GM21423 (cell line): Measurements from ENCODE around the gene SEC24B.
A peak's percentile ranks its signal among the peaks of the same experiment; 100 is the strongest.
"Not testable (repeated sequence)": the region's sequence is repeated elsewhere in the genome, so short reads cannot be mapped to it uniquely, and the experiment has no call there.

Experiments used
- ATAC-seq: cut with Tn5 transposase; IDR thresholded peaks from one replicate; pipeline ENCODE4 v1.9.1; 2021; ENCODE audit warnings: mild to moderate bottlenecking, moderate library complexity; ENCODE audit not compliant: unreplicated experiment

Gene SEC24B

DNA sequence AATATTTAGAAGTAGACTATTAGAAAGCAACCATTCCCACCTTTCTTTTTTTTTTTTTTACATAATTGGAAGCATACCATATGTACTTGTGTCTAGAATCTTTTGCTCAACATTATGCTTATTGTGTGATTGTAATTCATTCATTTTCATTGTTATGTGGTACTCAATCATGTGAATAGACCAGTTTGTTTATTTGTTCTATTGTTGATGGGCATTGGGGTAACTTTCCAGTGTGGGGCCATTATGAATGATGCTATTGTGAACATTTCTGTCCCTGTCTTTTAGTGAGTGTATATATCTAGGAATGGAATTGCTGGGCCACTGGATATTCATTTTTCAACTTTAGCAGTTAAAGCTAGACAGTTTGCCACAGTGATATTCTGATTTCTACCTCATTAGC, 63.9 kb downstream of the SEC24B start:
- no peak for ATAC-seq

GRCh38 chr4:109499513-109499912, 65.9 kb downstream of the SEC24B start:
- no peak for ATAC-seq

- no peak for ATAC-seq
Observed at GRCh38 chr4:109506890-109507289, 73.3 kb downstream of the SEC24B start.

GRCh38 chr4:109510687-109511086, 77.1 kb downstream of the SEC24B start:
- ATAC-seq, result no peak

- ATAC-seq, result no peak
Observed at GRCh38 chr4:109511414-109511813, 77.8 kb downstream of the SEC24B start.

DNA sequence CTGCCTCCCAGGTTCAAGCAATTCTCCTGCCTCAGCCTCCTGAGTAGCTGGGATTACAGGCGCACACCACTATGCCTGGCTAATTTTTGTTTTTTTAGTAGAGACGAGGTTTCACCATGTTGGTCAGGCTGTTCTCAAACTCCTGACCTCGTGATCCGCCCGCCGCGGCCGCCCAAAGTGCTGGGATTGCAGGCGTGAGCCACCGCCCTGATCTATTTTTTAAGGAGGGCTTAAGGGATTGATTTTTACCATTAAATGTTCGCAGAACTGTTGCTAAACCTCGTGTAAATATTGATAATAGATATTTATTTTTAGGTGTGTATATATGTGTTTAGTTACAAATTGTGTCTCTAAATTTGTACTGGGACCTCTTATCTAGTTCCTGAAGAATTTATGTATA, 79.8 kb downstream of the SEC24B start:
- ATAC-seq, result not testable (repeated sequence)

DNA sequence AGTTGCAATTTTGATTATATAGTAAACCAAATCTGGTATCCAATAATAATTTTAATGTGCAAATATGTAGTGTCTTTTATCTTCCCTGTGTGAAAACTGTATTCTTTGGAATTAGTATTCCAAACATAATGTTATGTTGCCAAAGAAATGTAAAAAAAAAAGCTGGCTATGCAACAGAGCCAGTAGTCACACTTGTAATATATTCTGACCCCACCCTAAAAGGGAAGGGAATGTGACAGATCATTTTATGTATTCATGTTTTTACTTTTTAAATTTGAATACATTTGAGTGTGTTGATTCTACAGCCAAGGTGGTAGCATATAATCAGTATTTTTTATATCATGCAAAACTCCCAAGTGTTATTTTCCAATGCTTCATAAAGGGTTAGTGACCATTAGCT, 98.6 kb downstream of the SEC24B start:
- no peak for ATAC-seq

DNA sequence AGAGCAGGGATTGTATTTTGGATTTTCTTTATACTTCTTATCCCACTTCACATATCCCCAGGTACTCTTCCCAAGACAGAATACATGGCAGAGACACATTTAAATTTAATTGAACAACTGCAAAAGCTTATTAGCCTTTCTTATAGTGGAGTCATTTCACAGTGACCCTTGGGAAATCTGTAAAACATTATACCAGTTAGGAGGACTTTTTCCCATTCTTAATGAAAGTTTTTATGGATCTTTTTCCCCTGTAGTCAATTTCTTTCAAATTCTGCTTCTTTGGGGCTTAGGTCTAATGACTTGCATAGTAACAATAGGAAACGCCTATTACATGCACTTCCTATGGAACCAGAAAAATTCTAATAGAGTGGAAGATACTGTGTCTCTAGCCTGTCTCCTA, 111.8 kb downstream of the SEC24B start:
- no peak for ATAC-seq

GRCh38 chr4:109547394-109547793, 113.8 kb downstream of the SEC24B start:
- no peak for ATAC-seq

- ATAC-seq, result no peak
Observed at GRCh38 chr4:109548655-109549054, 115.0 kb downstream of the SEC24B start.

GRCh38 chr4:109552237-109552636, 118.6 kb downstream of the SEC24B start:
- no peak for ATAC-seq

DNA sequence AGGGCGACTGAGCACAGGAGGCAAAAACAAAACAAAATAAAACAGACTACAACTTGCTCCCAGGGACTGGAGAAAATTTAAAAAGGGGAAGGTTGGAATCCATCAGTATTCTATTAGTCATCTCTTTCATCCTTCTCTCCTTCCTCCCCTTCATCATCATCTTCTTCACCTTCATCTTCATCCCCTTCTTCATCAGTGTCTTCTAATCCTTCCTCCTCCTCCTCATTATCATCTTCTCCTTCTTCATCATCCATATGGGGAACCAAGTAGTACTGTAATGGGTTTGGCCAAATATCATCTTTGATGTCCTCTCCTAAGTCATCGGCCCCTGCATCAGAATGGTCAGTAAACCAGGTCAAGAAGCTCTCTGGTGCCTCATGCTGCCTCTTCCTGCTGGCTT, 119.5 kb downstream of the SEC24B start:
- no peak for ATAC-seq

DNA sequence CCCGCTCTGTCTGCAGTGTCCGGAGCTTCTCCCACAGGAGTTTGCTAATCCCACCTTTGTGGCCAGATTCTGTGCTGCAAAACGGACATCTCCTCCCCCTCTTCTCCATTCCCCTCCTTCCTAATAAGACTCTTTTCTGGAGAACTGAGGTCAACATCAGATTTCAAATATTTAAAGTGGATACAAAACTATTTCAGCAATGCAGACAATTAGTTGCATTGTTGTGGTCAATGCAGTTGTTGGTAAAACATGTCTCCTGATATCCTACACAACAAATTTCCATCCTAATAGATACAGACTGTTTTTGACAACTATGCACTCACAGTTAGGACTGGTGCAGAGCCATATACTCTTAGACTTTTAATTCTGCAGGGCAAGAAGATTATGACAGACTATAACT, 121.4 kb downstream of the SEC24B start:
- no peak for ATAC-seq

GRCh38 chr4:109557433-109557832, 123.8 kb downstream of the SEC24B start:
- ATAC-seq, result no peak

DNA sequence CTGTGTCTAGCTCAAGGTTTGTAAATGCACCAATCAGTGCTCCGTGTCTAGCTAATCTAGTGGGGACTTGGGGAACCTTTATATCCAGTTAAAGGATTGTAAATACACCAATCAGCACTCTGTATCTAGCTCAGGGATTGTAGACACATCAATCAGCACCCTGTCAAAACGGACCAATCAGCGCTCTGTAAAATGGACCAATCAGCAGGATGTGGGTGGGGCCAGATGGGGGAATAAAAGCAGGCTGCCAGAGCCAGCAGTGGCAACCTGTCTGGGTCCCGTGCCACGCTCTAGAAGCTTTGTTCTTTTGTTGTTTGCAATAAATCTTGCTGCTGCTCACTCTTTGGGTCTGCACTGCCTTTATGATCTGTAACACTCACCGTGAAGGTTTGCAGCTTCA, 124.5 kb downstream of the SEC24B start:
- not testable (repeated sequence) for ATAC-seq

DNA sequence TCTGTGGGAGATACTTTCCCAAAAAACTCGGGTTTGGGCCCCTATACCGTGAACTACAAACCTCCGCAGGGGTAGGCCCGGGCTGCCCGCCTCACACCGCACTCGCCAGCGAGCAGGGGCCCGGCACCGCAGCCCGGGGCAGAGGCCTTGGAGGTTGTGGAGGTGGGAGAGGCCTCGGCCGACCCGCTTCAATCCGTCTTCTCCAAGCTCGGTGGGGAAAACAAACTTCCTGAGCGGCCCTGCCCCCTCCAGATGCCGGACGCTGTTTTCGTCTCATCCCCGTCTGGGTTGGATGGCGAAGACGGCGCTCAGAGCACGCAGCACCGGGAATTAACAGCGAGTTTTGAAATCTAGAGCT, 126.0 kb downstream of the SEC24B start:
- ATAC-seq, result peak; percentile 14

- ATAC-seq, result peak; percentile 90
Observed at GRCh38 chr4:109559983-109560686, 126.5 kb downstream of the SEC24B start, which contains the start of gene MCUB. MCUB (plus strand) TSS chr4:109560246; CDS start chr4:109560338, 92 bp downstream.

- ATAC-seq, result peak; percentile 63
Observed at GRCh38 chr4:109560687-109561461, 127.3 kb downstream of the SEC24B start.

GRCh38 chr4:109562457-109563239, 129.0 kb downstream of the SEC24B start:
- ATAC-seq, result no peak

- no peak for ATAC-seq
Observed at GRCh38 chr4:109571494-109571893, 137.9 kb downstream of the SEC24B start.

DNA sequence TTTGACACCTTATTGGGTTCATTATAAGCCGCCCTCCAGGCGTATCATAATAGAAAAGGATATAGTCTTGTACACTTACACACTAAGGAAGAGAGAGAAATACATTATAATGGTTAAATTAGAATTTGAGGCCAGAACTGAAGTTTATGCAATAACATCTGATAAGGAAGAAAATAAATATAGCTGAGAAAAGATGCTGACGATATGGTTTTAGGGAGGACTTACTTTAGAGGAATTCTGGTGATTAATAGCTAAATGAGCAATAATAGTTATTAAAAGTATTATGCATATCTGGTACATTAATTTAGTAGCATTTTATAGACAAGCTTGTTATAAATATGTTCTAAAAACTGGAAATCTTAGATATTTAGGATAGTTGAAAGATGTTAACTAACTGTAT, 138.5 kb downstream of the SEC24B start:
- ATAC-seq, result no peak

DNA sequence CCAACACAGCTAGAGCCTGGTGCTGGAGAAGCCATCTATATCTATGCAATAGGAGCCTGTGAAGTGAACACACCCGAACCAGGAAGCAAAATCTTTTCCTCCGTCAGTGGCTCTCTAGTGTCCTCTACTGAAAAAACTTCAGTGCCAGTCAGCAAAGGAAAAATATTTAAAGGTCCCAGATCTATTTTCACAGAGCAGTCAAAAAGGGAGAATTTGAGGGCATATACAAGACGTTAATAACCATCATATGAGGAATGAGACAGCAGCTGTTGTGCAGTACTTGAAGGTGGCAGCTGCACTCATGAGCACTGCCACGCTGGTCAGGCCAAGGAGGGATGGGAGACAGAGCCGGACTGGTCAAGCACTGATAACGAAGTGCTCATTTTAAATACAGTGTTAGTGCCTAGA, 140.8 kb downstream of the SEC24B start:
- ATAC-seq, result no peak
